NCI-H128 (cell line): ENCODE measurements around the gene KCNIP1.

ENCODE experiments used
- DNase-seq: peaks from one replicate; lab custom pipeline; 2025; ENCODE audit not compliant: unreplicated experiment; lab: John Stamatoyannopoulos, UW

Gene KCNIP1

DNA sequence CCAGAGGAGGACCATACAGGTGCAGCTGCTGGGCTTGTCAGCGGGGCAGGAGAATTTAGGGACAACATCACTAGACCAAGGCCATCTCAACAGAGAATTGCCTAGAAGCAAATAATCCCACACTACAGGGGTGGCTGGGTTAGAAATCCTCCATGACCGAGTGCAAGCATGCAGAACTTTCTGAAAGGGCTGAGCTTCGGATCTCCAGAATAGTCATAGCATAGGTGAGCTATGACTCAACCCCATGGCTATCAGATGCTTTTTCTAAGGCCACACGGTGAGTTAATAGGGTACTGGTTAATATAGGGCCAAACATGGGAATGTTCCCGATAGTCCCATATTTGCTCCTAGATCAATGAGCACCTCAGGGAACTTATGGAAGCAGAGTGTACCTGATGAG lies 4.2 kb downstream of the KCNIP1 start:
- no peak for DNase-seq

DNA sequence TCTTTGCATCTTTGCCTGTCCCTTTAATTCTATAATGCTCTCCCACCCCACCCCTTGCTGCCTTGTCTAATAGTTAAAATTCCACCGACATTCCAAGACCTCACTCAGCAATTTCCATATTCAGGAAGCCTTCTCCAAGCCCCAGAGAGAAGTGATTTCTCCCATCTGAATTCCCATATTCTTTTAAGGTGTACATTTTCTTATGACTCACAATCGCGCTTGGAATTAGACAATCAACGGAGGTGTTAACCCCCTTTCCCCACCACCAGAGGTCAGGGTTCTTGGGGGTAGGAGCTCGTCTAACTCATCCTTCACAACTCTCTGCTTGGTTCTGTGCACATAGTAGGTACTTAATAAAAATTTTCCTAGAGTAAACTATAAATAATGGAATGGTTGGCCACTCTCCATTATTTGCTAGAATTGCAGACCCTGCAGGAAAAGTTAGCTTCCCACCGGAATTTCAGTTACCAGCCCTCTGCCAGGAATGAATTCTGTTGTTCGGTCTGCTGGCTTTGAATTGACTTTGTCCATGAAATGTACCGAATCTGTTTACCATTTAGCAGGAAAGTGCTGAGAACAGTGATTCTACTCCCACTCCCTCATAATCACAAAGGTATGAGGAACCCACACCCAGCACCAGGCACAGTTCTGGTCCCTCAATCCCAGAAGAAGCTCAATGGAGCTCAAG lies 5.0 kb downstream of the KCNIP1 start:
- no peak for DNase-seq

DNA sequence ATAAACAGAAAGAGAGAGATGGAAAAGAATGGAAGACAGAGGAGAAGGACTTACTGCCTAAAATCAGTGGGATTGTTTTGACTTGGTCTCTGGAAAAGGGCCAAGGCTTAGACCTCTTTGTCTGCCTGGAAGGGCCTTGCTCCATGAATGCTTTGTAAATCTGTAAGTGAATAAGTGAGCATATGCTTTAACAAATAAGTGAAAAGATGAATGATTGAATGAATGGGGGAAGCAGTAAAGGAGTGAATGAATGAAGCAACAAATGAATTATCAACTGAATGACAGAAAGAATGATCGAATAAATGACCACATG lies 5.5 kb downstream of the KCNIP1 start:
- DNase-seq, result no peak

DNA sequence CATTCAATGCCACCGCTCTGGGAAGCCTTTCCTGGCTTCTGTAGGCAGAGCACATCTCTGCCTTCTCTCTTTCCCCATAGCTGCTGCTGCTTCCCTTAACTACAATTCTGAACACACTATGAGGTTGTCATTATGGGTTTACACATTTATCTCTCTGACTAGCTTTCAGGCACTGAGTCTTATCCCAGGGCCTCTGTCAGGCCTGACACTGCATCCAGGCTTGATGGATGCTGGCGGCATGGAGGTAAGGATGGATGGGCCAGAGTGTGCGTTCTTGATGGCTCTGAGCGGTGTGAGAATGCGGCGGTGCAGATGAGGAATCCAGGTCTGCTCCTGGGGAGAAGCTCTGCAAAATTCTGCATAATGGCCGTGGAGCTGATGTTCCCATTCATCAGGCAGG lies 6.3 kb downstream of the KCNIP1 start:
- no peak for DNase-seq

DNA sequence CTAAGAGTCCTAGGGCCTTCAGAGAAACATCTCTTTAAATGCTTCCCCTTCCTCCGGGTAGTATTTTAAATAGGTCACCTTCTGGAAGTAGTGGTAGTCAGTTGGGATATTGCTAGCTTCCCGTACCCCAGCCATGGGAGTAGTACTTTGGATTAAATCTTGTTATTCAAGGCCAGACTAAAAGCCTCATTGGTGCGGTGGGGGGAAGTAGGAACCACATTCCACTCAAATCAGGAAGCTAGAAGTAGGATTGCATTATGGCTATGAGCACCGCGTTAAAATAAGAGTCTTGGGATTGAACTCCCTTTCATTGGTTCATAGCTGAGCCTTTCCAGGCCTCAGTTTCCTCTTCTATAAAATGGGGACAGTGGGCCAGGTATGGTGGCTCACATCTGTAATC lies 6.7 kb downstream of the KCNIP1 start:
- DNase-seq, result no peak

DNA sequence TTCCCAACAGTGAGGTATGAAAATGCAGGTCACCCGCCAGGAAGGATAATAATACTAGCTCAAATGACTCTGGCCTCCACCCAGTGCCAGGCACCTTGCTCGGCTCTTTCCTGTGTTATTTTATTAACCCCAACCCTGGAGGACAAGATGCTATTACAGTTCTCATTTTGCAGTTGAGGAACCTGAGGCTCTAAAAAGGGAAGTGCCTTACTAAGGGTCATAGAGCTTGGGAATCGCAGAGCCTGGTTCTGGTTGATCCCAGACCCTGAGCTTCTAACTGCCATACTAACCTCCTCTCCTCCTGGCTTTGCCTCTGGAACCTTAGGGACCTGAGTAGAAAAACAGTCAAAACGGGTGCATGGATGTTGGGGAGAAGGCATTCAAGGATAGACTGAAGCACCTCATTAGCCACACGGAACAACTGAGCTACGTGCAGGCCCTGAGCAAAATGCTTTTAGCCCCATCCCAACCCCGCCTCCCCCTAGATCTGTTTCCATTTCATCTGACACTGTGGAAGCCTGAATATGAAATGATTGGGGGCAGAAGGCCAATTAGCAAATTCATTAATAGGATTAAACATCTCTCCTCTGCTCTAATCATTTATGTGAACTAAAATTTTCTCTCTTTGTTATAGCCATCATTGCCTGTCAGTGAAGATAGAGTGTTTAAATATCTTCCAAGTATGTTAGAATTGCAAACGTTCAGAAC lies 7.9 kb downstream of the KCNIP1 start:
- no peak for DNase-seq

DNA sequence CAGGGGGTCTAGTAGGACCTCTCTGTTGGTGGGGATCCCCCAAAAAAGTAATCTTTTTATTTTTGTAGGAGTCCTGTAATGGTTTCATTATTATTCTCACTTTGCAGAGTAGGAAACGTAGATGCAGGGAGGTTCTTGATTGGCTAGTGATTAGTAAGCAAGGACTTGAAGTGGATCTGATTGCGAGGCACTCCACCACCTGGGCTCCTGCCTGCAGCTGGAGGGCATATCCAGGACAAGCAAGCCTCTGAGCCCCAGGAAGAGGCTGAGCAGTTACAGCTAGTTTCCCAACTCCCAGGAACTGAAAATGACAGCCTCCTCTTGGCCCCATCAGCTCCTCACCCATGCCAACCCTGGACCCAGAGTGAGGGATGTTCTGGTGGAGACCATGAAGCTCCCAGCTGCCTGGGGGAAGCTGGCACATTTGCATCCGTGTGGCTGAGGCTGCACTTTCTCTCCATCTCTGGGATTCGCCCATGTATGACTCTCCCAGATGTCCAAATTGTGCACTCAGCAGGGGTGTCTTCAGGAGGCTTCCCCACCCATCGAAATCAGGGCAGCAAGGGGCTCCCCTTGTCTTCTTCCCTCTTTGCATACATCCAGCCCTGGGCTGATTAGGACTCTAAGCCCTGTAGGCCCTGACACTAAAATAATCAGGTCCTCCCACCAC lies 10.2 kb downstream of the KCNIP1 start:
- DNase-seq, result no peak

DNA sequence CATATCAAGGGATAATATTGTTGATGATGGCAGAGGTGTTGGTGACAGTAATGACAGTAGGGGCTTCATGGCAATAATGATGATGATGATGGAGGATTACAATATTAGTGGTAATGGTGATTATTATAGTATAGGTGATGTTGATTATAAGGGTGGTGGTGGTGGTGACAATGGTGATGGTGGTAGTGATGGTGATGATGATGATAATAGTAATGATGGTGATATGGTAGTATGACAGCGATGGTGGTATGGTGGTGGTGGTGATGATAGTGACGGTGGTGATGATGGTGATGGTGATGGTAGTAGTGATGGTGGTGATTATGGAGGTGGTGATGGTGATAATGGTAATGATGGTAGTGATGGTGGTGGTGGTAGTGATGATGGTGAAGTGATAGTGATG lies 13.6 kb downstream of the KCNIP1 start:
- no peak for DNase-seq

DNA sequence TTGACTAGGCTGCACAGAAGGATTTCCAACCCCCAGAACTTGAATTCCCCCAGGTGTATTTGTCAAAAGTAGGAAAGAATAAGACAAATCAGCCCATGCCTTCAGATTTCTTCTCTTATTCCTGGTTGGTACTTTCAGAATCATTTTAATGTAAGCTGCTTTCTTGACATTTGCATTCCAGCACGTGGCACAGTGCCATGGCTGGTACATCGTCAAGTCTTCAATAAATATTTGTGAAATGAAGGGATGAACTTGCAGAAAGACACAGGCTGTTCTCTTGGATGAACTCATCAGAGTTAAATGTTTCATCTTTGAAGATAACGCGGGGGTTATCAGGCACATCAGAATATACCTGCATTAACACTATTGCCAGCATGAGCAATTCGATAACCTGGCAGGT lies 14.5 kb downstream of the KCNIP1 start:
- no peak for DNase-seq

DNA sequence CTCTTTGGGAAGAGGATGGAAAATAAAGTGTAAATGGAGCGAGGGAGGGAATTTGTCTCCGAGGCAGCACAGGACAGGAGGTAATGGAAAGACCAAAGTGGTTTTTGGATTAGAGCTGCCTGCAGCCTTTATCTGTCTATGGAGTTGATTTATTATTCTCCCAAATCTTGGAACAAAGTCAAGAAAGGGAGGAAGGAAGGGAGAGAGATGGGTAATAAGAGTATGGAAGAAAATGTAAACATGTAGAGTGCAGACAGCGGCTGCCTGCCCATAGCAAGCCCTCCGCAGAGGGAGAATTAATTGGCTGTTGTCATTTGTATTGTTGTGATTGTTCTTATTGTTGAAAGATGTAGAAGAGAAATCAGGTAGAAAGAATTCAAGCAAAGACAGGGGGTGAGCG lies 15.7 kb downstream of the KCNIP1 start:
- DNase-seq, result no peak

DNA sequence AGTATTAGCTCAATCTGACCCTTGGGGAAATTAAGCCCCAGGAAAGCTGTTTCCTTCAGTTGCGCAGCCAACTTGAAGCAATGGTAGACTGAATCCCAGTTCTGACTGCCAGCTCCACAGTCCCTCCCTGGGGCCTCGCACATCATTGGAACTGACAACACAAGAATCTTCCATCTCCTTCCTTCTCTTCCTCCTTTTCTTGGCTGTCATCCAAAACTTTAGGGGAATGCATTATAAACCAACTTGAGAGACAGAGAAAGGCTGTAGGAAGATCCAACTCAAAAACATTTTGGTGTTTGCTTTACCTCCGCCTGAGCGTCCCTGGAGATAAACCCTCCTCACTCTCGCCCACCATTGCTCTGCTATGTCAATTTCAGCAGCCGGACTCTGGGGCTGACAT lies 16.6 kb downstream of the KCNIP1 start:
- no peak for DNase-seq

DNA sequence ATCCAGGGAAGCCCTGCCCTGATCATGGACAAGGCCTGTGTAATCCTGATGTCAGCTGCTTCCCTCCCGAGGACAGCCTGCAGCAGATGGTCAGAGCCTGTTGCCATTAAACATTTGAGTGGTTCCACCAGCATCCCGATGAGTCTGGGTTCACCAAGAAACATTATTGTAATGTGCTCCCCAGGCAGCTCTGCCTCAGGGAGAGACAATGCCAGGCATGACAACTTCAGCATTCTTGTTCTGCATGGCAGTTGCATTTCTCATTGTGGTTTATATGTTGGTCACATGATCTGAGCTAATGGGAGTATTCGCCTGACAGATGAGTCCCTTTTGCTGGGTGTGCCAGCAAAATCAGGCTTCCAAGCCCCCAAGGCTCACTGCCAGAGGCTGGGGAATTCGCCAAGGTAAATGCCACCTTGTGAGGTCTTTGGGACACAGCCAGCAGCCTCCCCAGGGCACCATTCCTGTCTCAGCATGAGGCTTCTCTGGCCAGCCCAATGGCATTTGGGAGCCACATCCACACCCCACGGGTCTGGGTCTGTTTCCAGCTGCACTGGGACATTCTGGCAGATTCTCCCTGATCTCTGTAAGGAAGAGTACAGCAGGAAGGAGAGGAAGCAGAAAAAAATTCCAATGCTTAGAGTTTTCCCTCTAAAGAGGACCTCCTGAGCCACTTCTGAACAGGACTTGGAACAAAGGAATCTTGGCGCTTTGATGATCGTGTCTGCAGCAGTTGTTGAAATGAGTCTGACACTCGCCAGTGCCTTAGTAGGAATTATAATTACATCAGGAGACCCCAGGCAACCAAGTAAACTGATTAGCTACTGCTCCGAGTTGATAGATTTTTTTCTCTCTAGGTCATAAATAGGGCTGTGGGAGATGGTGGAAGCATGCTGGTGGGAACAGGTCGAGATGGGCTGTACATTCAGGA lies 18.7 kb downstream of the KCNIP1 start:
- DNase-seq, result no peak

DNA sequence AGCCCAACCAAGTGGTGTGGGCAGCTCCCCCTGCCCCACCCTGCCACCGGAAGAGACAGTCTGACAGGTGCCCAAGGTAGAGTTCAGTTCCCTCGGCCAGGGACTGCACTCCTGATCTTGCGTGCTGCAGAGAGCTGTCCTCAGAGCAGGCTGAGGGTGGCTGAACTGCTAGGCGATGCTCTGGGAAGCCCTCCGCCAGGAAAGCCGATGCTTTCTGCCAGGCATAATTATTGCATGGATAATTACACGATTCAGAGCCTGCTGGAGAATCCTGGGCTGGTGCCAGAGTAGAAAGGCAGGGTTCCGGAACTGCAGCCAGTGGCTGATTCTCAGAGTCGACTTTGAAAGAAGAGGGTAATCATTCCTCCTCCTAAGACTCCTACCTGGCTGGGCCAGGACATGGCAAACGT lies 19.3 kb downstream of the KCNIP1 start:
- DNase-seq, result no peak

DNA sequence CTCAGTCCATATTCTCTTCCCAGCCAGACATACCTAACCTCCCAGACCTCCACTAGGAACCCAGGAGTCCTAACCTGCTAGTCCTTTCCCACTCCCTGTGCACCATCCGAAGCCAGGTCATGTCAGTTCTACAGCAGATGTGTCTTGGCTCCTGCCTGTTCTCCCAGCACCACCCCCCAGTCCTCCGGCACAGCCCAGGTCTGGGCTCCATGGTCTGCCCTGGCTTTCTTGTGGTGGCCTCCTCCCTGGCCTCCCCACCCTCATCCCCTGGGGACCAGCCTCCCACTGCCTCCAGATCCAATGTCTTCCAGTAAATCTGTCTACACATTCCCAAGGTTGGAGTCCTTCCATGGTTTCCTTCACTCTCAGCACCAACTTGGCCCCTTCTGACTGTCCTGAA lies 20.0 kb downstream of the KCNIP1 start:
- DNase-seq, result no peak

DNA sequence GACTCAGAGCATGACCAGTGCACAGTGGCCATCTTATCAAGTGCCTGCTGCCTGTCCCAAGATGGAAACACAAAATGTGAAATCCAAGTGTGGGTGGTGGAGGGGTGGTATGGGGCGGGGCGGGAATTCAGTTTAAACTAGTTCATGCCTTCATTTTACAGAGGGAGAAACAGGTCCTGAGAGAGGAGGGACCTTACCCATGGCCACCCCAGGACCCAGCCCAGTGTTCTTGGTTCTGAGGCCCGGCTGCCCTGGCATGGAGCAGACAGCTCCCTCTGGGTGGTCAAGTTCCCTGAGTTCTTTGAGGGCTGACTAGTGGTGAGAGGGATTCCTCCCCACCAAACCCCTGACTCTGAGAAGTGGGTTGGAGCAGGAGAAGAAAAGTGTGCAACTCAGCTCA lies 20.8 kb downstream of the KCNIP1 start:
- DNase-seq, result no peak

DNA sequence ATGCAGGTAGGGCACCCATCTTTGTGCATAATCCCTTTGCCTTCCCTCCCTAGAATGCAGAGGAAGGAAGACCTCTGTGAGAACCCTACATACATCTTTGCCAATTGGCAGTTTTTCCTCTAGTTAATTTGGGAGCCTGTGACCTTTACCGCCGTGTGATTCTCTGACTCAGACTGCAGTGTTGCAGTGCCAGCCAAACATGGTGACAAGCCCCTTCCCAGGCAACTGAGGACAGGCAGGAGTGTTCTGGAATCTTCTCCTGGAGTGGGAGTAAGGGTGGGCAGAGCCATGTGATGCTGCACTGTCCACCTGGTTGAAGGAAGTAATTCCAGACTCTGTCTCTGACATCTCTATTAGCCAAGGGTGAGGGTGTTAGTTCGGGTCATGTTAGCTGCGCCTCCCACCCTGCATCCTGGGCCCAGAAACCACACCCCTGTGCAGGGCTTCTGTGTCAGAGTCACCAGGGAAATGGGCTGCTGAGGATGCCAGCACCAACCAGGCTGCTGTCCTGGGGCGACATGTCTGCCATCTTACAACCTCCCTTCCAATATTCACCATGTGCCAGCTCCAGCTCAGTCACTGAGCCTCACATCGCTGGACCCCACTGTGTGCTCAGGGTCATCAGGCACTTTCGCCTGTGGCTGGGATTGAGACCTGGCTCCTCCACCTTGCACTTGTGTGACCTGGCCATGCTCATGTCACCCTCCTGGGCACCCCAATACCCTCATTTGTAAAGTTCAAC lies 21.8 kb downstream of the KCNIP1 start:
- no peak for DNase-seq

DNA sequence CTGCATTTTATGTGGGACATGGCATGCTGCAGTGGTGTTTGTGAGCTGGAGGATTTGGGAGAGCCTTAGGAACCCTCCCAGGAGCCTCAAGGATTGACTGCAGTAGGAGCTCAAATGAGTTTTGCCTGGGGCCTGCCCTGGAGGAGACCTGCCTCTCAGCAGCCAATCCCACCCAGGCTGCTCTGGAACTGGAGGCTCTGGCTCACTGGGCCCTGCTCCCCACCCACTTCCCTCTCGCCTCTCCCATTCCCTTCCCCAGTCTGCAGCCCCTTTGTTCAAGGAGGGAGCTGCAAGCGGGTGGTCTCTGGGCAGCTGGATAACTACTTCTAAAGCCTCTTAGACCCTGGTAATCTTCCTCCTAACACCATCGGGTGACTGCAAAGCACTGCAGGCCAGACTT lies 24.2 kb downstream of the KCNIP1 start:
- DNase-seq, result no peak

DNA sequence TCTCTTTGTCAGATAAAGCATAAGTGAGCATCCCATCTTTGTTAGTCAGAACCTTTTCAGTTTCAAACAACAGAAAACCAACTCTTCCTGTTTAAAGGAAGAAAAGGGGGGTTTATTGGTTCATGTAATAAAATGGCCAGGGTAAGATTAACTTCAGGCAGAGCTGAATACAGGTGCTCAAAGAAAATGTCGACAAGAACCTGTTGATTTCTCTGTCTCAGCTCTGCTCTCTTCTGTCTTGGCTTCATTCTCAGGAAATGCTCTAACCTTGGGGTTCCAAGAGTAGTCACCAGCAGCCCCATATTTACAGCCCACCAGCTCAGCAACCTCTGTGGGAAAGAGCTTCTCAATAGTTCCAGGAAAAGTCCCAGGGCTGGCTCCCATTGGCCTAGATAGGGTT lies 25.2 kb downstream of the KCNIP1 start:
- no peak for DNase-seq

DNA sequence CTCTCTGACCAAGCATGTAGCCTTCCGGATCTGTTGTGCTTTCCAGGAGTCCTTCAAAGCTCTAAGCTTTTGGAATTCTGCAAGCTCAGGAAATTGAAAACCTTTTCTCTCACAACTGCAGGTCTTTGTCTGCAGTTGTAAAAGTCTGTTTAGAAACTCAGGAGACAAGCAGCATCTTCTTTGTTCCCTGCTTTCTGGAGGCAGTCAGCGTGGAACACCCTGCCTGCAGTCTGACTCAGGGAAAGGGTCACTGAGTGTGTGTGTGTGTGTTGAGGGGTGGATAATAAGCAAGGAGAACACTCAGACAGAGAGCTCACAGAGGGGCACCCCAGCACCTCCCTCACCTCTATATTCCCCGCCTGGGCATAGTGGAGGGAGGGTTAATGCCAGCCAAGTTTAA lies 29.1 kb downstream of the KCNIP1 start:
- DNase-seq, result no peak

DNA sequence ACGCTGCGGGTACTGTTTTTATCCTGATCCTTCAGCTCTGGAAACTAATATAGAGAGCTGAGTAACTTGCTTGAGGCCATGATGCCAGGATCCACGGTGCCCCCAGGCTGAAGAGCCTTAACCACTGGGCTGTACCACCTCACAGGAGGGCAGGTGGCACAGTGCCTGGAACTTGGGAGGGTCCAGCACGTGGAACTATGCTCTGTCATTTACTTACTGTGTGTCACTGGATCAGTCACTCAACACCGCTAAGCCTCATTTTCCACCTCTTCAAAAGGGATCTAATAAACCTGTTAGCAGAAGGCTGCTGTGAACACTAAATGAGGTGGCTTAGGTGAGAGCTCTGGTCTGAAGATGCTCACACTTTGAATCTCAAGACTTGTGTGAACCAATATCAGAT lies 29.6 kb downstream of the KCNIP1 start:
- no peak for DNase-seq

DNA sequence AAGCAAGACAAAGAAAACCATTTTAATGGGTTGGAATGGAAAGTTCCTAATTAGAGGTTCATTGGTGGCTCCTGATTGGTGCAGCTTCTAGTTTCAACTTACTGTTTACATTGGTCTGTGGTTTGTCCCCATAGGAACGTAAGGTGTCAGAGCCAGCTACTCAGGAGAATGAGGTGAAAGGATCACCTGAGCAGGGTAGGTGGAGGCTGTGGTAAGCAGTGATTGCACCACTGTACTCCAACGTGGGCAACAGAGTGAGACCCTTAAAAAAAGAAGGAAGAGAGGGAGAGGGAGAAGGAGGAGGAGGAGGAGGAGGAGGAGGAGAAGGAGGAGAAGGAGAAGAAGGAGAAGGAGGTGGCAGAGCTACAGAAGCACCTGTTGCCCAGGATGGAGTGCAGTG lies 30.4 kb downstream of the KCNIP1 start:
- DNase-seq, result no peak
